IMR-90 (cell line): Measurements from ENCODE around the gene LHX5. TPM values are rescaled to one million over a fixed set of nuclear protein-coding genes. Genes with fewer than 3 reads are reported as not detected.
A peak's percentile ranks its signal among the peaks of the same experiment; 100 is the strongest.

Source experiments
- ATAC-seq: fragments of 200-7000 bp; cut with Tn5 transposase; 2 replicates; pipeline ENCODE4 v1.9.1; 2020; ENCODE audit warnings: low read depth, mild to moderate bottlenecking, moderate library complexity
- BruUV-seq: library from RNA; stranded (reverse); fragments of 400-500 nt; replicated peaks from 2 replicates; lab custom pipeline; 2021; lab: Mats Ljungman, UMichigan
- CTCF ChIA-PET: fragments of 300-600 bp; formaldehyde crosslinking; extraction: SDS; loops from one replicate; lab custom pipeline; 2021; ENCODE audit warnings: antibody characterized with exemption; lab: Yijun Ruan, JAX
- POLR2A ChIA-PET: fragments of 300-600 bp; sonication (Branson Sonifier 250); formaldehyde crosslinking; loops from one replicate; lab custom pipeline; 2022; ENCODE audit warnings: antibody characterized with exemption; ENCODE audit not compliant: unreplicated experiment; lab: Charles Lee
- DNase-seq: peaks from one replicate; pipeline ENCODE4 v3.0.0; 2013
- H2AFZ ChIP-seq: replicated peaks from 2 replicates; pipeline ENCODE3; 2013; ENCODE audit warnings: low read length, mild to moderate bottlenecking; ENCODE audit not compliant: poor library complexity
- H2AK5ac ChIP-seq: 2 replicates; pipeline ENCODE4 v1.6.1; 2013; ENCODE audit warnings: low read depth, low read length, inconsistent platforms
- H2AK9ac ChIP-seq: replicated peaks from 2 replicates; pipeline ENCODE3; 2013; ENCODE audit warnings: mild to moderate bottlenecking, low read depth, low read length, moderate library complexity; ENCODE audit not compliant: poor library complexity
- H2BK120ac ChIP-seq: 2 replicates; pipeline ENCODE4 v1.6.1; 2013; ENCODE audit warnings: low read depth, low read length, inconsistent platforms
- H2BK15ac ChIP-seq: 3 replicates; pipeline ENCODE4 v1.6.1; 2013; ENCODE audit warnings: low read depth, low read length, inconsistent platforms
- H2BK20ac ChIP-seq: 2 replicates; pipeline ENCODE4 v1.6.1; 2013; ENCODE audit warnings: low read depth, mild to moderate bottlenecking, inconsistent platforms, low read length, moderate library complexity
- H2BK5ac ChIP-seq: 2 replicates; pipeline ENCODE4 v1.6.1; 2013; ENCODE audit warnings: mild to moderate bottlenecking, low read depth, low read length, inconsistent platforms; ENCODE audit not compliant: poor library complexity, severe bottlenecking
- H3K14ac ChIP-seq: replicated peaks from 2 replicates; pipeline ENCODE4 v1.6.1; 2013; ENCODE audit warnings: low read depth, low read length, inconsistent platforms
- H3K18ac ChIP-seq: 2 replicates; pipeline ENCODE4 v1.6.1; 2013; ENCODE audit warnings: low read depth, low read length, control low read depth
- H3K23ac ChIP-seq: 2 replicates; pipeline ENCODE4 v1.6.1; 2013; ENCODE audit warnings: low read depth, low read length, inconsistent platforms
- H3K27ac ChIP-seq: 2 replicates; pipeline ENCODE4 v1.5.1; 2013; ENCODE audit warnings: mild to moderate bottlenecking, control low read depth, low read length; ENCODE audit not compliant: insufficient read depth
- H3K27me3 ChIP-seq: 2 replicates; pipeline ENCODE4 v1.6.1; 2013; ENCODE audit warnings: low read length; ENCODE audit not compliant: control insufficient read depth, insufficient read depth
- H3K36me3 ChIP-seq: 2 replicates; pipeline ENCODE4 v1.6.1; 2013; ENCODE audit warnings: low read length, mixed read lengths; ENCODE audit not compliant: control insufficient read depth, insufficient read depth
- H3K4ac ChIP-seq: 2 replicates; pipeline ENCODE4 v1.6.1; 2013; ENCODE audit warnings: low read depth, low read length, inconsistent platforms
- H3K4me1 ChIP-seq: 2 replicates; pipeline ENCODE4 v1.6.1; 2013; ENCODE audit warnings: low read length, mixed read lengths; ENCODE audit not compliant: control insufficient read depth, insufficient read depth
- H3K4me2 ChIP-seq: 2 replicates; pipeline ENCODE4 v1.6.1; 2013; ENCODE audit warnings: low read depth, mild to moderate bottlenecking, control low read depth, low read length, moderate library complexity
- H3K4me3 ChIP-seq: 2 replicates; pipeline ENCODE4 v1.5.1; 2013; ENCODE audit warnings: low read depth, mild to moderate bottlenecking, control low read depth, low read length, moderate library complexity; ENCODE audit not compliant: insufficient read depth
- H3K56ac ChIP-seq: 2 replicates; pipeline ENCODE4 v1.6.1; 2013; ENCODE audit warnings: low read length, inconsistent platforms; ENCODE audit not compliant: insufficient read depth; ENCODE audit errors: extremely low read depth
- H3K79me1 ChIP-seq, 2 experiments: 2 replicates each; pipeline ENCODE4 v1.6.1; 2013; ENCODE audit warnings: low read length in 2 of 2, inconsistent platforms in 1 of 2, low read depth in 1 of 2
- H3K9ac ChIP-seq: 2 replicates; pipeline ENCODE4 v1.6.1; 2013; ENCODE audit warnings: low read depth, low read length, control low read depth
- H3K9me1 ChIP-seq: 2 replicates; pipeline ENCODE4 v1.6.1; 2013; ENCODE audit warnings: low read length, inconsistent platforms; ENCODE audit not compliant: insufficient read depth
- H3K9me3 ChIP-seq: 2 replicates; pipeline ENCODE4 v1.6.1; 2013; ENCODE audit warnings: low read length; ENCODE audit not compliant: control insufficient read depth, insufficient read depth
- H4K20me1 ChIP-seq: 2 replicates; pipeline ENCODE4 v1.6.1; 2013; ENCODE audit warnings: low read length, inconsistent platforms; ENCODE audit not compliant: insufficient read depth
- H4K5ac ChIP-seq: 2 replicates; pipeline ENCODE4 v1.6.1; 2013; ENCODE audit warnings: mild to moderate bottlenecking, low read depth, low read length, control low read depth
- H4K8ac ChIP-seq, 2 experiments: 2 replicates each; pipeline ENCODE4 v1.6.1; 2013; ENCODE audit warnings: low read depth in 2 of 2, low read length in 2 of 2, control low read depth in 1 of 2, inconsistent platforms in 1 of 2
- H4K91ac ChIP-seq: 2 replicates; pipeline ENCODE4 v1.6.1; 2013; ENCODE audit warnings: low read depth, low read length, inconsistent platforms; ENCODE audit not compliant: insufficient read depth
- BHLHE40 ChIP-seq: fragments of 150-350 bp; IDR thresholded peaks from 2 replicates; pipeline ENCODE4 v1.6.1; 2016; ENCODE audit warnings: mild to moderate bottlenecking, low read depth, low read length
- CEBPB ChIP-seq: IDR thresholded peaks from 2 replicates; pipeline ENCODE4 v1.6.1; 2012; ENCODE audit warnings: low read depth, low read length, improper control_type of control experiment
- CHD1 ChIP-seq: IDR thresholded peaks from 2 replicates; pipeline ENCODE4 v1.6.1; 2012; ENCODE audit warnings: low read depth, low read length, improper control_type of control experiment
- CTCF ChIP-seq: conservative IDR thresholded peaks from 2 replicates; pipeline ENCODE4 v1.5.1; 2012; ENCODE audit warnings: mild to moderate bottlenecking, low read depth, low read length, improper control_type of control experiment
- FOS ChIP-seq: fragments of 150-350 bp; IDR thresholded peaks from 2 replicates; pipeline ENCODE4 v1.6.1; 2016; ENCODE audit warnings: low read depth, low read length
- MXI1 ChIP-seq: IDR thresholded peaks from 2 replicates; pipeline ENCODE4 v1.6.1; 2012; ENCODE audit warnings: low read depth, mild to moderate bottlenecking, low read length, moderate library complexity, borderline replicate concordance
- NFE2L2 ChIP-seq: fragments of 150-350 bp; IDR thresholded peaks from 2 replicates; pipeline ENCODE4 v1.6.1; 2016; ENCODE audit warnings: low read depth, mild to moderate bottlenecking, low read length
- RAD21 ChIP-seq: IDR thresholded peaks from 2 replicates; pipeline ENCODE4 v1.6.1; 2012; ENCODE audit warnings: low read length, improper control_type of control experiment
- RFX5 ChIP-seq: IDR thresholded peaks from 2 replicates; pipeline ENCODE4 v1.8.0; 2012; ENCODE audit warnings: low read depth, mild to moderate bottlenecking, low read length, moderate library complexity
- SMC3 ChIP-seq: fragments of 150-350 bp; IDR thresholded peaks from 2 replicates; pipeline ENCODE4 v1.6.1; 2016; ENCODE audit warnings: low read depth, mild to moderate bottlenecking, antibody characterized with exemption, low read length, moderate library complexity
- USF2 ChIP-seq: fragments of 150-350 bp; IDR thresholded peaks from 2 replicates; pipeline ENCODE4 v1.6.1; 2017; ENCODE audit warnings: mild to moderate bottlenecking, antibody characterized with exemption, low read length, low read depth
- WGBS, 2 experiments: methylation state at CpG; one replicate each; pipeline versions ENCODE4 v1.1.5 to v1.1.7; 2013; ENCODE audit warnings: missing lambda C conversion rate in 2 of 2; ENCODE audit not compliant: insufficient read length in 1 of 2; ENCODE audit errors: extremely low coverage in 2 of 2; 5-methylcytosine and 5-hydroxymethylcytosine counted together
- dilution Hi-C: fragments of 300-500 bp; cut with HindIII; formaldehyde crosslinking; loops from one replicate; pipeline ENCODE4 v1.14.3; 2018; ENCODE audit warnings: low sequenced_read_pairs; ENCODE audit not compliant: unreplicated experiment
- in situ Hi-C: fragments of 300-500 bp; cut with MboI; formaldehyde crosslinking; loops from 3 replicates; pipeline ENCODE4 v1.14.3; 2019; ENCODE audit warnings: low sequenced_read_pairs, inconsistent platforms, mixed read lengths
- intact Hi-C: fragments of 100-400 bp; cut with micrococcal nuclease; formaldehyde crosslinking; loops from 2 replicates; pipeline ENCODE4 v1.10.0; 2022
- polyA plus RNA-seq, 3 experiments: library from polyadenylated mRNA; depleted of rRNA; stranded (reverse); fragments of >200 nt; gene quantifications; 2 replicates each; pipeline ENCODE4 v1.2.3, GENCODE V29; 2012; ENCODE audit warnings: low replicate concordance in 1 of 3
- total RNA-seq: library from RNA; depleted of rRNA; stranded (reverse); fragments of >200 nt; gene quantifications from 2 replicates; pipeline ENCODE4 v1.2.3, GENCODE V29; 2012
- TF ChIP-seq, protein P1 (sequence below): fragments of 150-350 bp; IDR thresholded peaks from 2 replicates; pipeline ENCODE4 v1.6.1; 2016; ENCODE audit warnings: low read depth, mild to moderate bottlenecking, low read length, moderate library complexity, borderline replicate concordance

Gene LHX5
- total and polyA plus RNA-seq, 2 of the 4 experiments (the other 2 are of a cell fraction) = not detected

GRCh38 chr12:113471619-113472171 is at the start of gene LHX5 (continued):
- no peak for TF ChIP-seq RAD21

DNA sequence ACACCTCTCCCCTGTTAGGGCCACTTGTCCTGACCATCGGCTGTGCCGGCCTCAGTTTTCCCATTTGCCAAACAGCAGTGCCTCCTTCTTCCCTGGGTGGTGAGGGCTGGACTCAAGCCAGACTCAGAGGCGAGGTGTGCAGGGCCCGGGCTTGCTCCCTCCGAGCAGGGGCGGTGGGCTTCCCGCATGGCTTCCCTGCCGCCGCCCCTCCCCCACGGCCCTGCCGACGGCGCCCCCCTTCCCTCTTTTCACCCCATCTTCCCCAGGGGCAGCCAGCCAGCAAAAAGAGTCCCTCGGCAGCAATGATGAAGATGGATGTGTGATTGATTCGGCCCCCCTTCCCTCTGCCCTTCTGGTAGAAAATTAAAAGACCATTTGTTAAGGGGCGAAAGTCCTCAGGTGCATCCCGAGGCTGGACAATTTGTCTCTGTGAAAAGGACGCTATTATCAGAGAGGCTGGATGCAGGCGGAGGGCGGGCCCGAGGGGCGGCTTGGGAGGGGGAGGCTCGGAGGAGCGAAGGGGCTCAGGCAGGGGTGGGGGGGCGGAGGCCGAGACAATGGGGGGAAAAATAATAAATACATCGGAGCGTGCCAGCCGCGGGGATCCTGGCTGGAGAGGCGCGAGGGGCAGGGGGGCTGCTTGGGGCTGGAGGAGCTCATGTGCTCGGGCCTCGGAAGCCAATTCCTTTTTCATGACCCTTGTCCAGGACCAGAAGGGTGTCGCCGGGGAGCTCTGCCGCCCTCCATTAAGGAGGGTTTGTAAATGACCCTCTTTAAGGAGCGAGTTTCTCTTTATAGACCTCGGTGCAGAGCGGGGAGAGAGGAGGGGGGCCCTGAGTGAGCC is 48.0 kb upstream of the LHX5 start:
- Histone ChIP-seq H2BK120ac (no peak overlapping the region), H2BK15ac (no peak overlapping the region), H3K79me1 (no peaks in the 10 kb centered on the region), H3K27ac (no peak overlapping the region), H4K5ac (no peak overlapping the region), H3K9me3 (0 out of 2 replicates have a peak, but pooled peaks cover 2% of the 10 kb centered on the region), H3K18ac (no peak overlapping the region), H3K4me3 (no peak overlapping the region), H4K91ac (no peak overlapping the region), H3K36me3 (no peaks in the 10 kb centered on the region), H4K8ac (no peak overlapping the region), H3K27me3 (peaks cover 19% of the 10 kb centered on the region), H2BK20ac (no peak overlapping the region), H3K4me1 (no peaks in the 10 kb centered on the region), H3K4me2 (no peak overlapping the region), H3K14ac (no peak overlapping the region), H2AK9ac (peak overlapping the region; percentile 76), H3K9ac (no peak overlapping the region), H3K9me1 (no peaks in the 10 kb centered on the region), H3K23ac (no peak overlapping the region), H4K20me1 (no peaks in the 10 kb centered on the region), H2BK5ac (no peak overlapping the region), H3K56ac (no peak overlapping the region), H2AK5ac (no peak overlapping the region), H3K4ac (no peak overlapping the region), H2AFZ (no peak overlapping the region)
- intact Hi-C loops = no loop called here
- ATAC-seq (no peak), DNase-seq (no peak)
- BruUV-seq = no TSS peak
- ChIA-PET CTCF (no interaction called here), POLR2A (no interaction called here)
- WGBS, 2 experiments = 0% methylated on average over 3 of the region's 40 CpGs; no CpG with 5 or more reads in 1 of the 2 experiments
- dilution Hi-C loops = no loop called here
- in situ Hi-C loops = no loop called here
- no peak for TF ChIP-seq CHD1
- no peak for TF ChIP-seq SMC3
- TF ChIP-seq BHLHE40 = no peak
- TF ChIP-seq RAD21 = no peak
- TF ChIP-seq FOS = no peak
- TF ChIP-seq RFX5 = no peak
- TF ChIP-seq, protein P1, sequence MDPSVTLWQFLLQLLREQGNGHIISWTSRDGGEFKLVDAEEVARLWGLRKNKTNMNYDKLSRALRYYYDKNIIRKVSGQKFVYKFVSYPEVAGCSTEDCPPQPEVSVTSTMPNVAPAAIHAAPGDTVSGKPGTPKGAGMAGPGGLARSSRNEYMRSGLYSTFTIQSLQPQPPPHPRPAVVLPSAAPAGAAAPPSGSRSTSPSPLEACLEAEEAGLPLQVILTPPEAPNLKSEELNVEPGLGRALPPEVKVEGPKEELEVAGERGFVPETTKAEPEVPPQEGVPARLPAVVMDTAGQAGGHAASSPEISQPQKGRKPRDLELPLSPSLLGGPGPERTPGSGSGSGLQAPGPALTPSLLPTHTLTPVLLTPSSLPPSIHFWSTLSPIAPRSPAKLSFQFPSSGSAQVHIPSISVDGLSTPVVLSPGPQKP = no peak
- TF ChIP-seq USF2 = no peak
- TF ChIP-seq CEBPB = no peak
- no peak for TF ChIP-seq MXI1
- TF ChIP-seq NFE2L2 = no peak
- no peak for TF ChIP-seq CTCF
